PC-3 (cell line): Measurements from ENCODE around the gene RUBCN.
"Not testable (repeated sequence)": the region's sequence is repeated elsewhere in the genome, so short reads cannot be mapped to it uniquely, and the experiment has no call there.

Experiments used
- CTCF ChIP-seq: fragments of 300-600 bp; sonication (generic); conservative IDR thresholded peaks from 2 replicates; pipeline ENCODE4 v1.5.1; 2017; ENCODE audit warnings: antibody characterized with exemption, low read depth, mild to moderate bottlenecking, low read length
- EZH2 ChIP-seq: fragments of 300-600 bp; sonication (generic); IDR thresholded peaks from one replicate; pipeline ENCODE4 v1.6.1; 2017; ENCODE audit warnings: antibody characterized with exemption, mild to moderate bottlenecking, low read length; ENCODE audit not compliant: unreplicated experiment
- EZH2phosphoT487 ChIP-seq: fragments of 300-600 bp; sonication (generic); IDR thresholded peaks from 2 replicates; pipeline ENCODE4 v1.6.1; 2018; ENCODE audit warnings: mild to moderate bottlenecking, antibody characterized with exemption, low read length, borderline replicate concordance

- not testable (repeated sequence) for TF ChIP-seq CTCF, EZH2phosphoT487, EZH2
Measured at GRCh38 chr3:197661234-197661834, 75.4 kb downstream of the RUBCN start.
